Inferior parietal cortex (tissue), 1 donor: ENCODE data around the gene CP.

ENCODE experiments used
- DNase-seq: peaks from one replicate; pipeline ENCODE4 v3.0.0-alpha.2; 2016; ENCODE audit errors: extremely low spot score

The CP gene

GRCh38 chr3:149122721-149123578, 98.7 kb downstream of the CP start:
- no peak for DNase-seq
